Spleen (tissue), 11 donors: Measurements from ENCODE around the gene SCP2. TPM values are rescaled to one million over a fixed set of nuclear protein-coding genes. Genes with fewer than 3 reads are reported as not detected.

Experiments used
- DNase-seq: peaks from one replicate; pipeline ENCODE4 v3.0.0-alpha.2; 2020
- H3K27ac ChIP-seq, 8 donors: fragments of 200-600 bp; sonication (generic) in 7 of 8; 1 replicate in 4 of 8; 2 replicates in 4 of 8; pipeline versions ENCODE4 v1.5.0 to v1.8.0; 2016 to 2021; ENCODE audit warnings: inconsistent platforms in 4 of 8, mild to moderate bottlenecking in 4 of 8, moderate library complexity in 1 of 8
- H3K27me3 ChIP-seq, 7 donors: fragments of 200-600 bp; sonication (generic) in 6 of 7; replicated peaks in 1 of 7; 1 replicate in 4 of 7; 2 replicates in 3 of 7; pipeline versions ENCODE4 v1.5.0 to v1.8.0; 2016 to 2021; ENCODE audit warnings: inconsistent platforms in 3 of 7, mild to moderate bottlenecking in 1 of 7
- H3K36me3 ChIP-seq, 6 donors: fragments of 200-600 bp; sonication (generic) in 5 of 6; 1 replicate in 4 of 6; 2 replicates in 2 of 6; pipeline versions ENCODE4 v1.5.0 to v1.8.0; 2016 to 2021; ENCODE audit warnings: inconsistent platforms in 2 of 6
- H3K4me1 ChIP-seq, 6 donors: fragments of 200-600 bp; sonication (generic) in 5 of 6; 1 replicate in 3 of 6; 2 replicates in 3 of 6; pipeline versions ENCODE4 v1.5.0 to v1.8.0; 2016 to 2021; ENCODE audit warnings: inconsistent platforms in 3 of 6
- H3K4me3 ChIP-seq, 8 donors: fragments of 200-600 bp; sonication (generic) in 7 of 8; 1 replicate in 4 of 8; 2 replicates in 4 of 8; pipeline versions ENCODE4 v1.5.0 to v1.8.0; 2016 to 2021; ENCODE audit warnings: inconsistent platforms in 4 of 8, mild to moderate bottlenecking in 4 of 8, moderate library complexity in 2 of 8
- H3K9me3 ChIP-seq, 8 donors: fragments of 200-600 bp; sonication (generic) in 7 of 8; 1 replicate in 4 of 8; 2 replicates in 4 of 8; pipeline versions ENCODE4 v1.5.0 to v1.8.0; 2016 to 2021; ENCODE audit warnings: inconsistent platforms in 4 of 8
- POLR2A ChIP-seq, 3 donors: fragments of 450-650 bp; IDR thresholded peaks; one replicate each; pipeline ENCODE4 v1.5.1; 2017; ENCODE audit warnings: antibody characterized with exemption in 3 of 3, mild to moderate bottlenecking in 1 of 3
- POLR2AphosphoS5 ChIP-seq, 3 donors: sonication (generic); formaldehyde crosslinking; IDR thresholded peaks; one replicate each; pipeline ENCODE4 v1.5.1; 2017; ENCODE audit warnings: antibody characterized with exemption in 3 of 3
- WGBS, 5 donors: extraction: QIAGEN DNeasy Blood & Tissue Kit in 3 of 5; methylation state at CpG; one replicate each; pipeline versions ENCODE4 v1.1.5 to v1.1.7; 2013 to 2018; 5-methylcytosine and 5-hydroxymethylcytosine counted together
- intact Hi-C: fragments of 100-400 bp; cut with DNase I; formaldehyde crosslinking; loops from one replicate; pipeline ENCODE4 v1.15.0; 2023; ENCODE audit warnings: low total_unique reads
- polyA plus RNA-seq, 3 donors: library from polyadenylated mRNA; stranded (reverse); fragments of 200-250 nt; gene quantifications; one replicate each; pipeline ENCODE4 v1.2.1, GENCODE V29; 2013
- total RNA-seq, 7 donors: library from RNA; depleted of rRNA in 3 of 7; stranded (reverse); fragments of >200 nt in 3 of 7; fragmentation: NEBNext Ultra II Directional in 4 of 7; extraction: Animal tissue kit (Norgen Biotek cat#: 25700) in 4 of 7; gene quantifications; one replicate each; pipeline versions ENCODE4 v1.1.0 to v1.2.1, GENCODE V29; 2016 to 2021
- TF ChIP-seq, protein P1 (sequence below), 11 experiments: fragments of 200-600 bp in 7 of 11; fragments of 450-650 bp in 4 of 11; sonication (generic) in 4 of 11; IDR thresholded peaks in 8 of 11; conservative IDR thresholded peaks in 3 of 11; 1 replicate in 7 of 11; 2 replicates in 4 of 11; pipeline versions ENCODE4 v1.4.0 to v1.8.0; 2016 to 2021; ENCODE audit warnings: antibody characterized with exemption in 11 of 11, inconsistent platforms in 4 of 11, mild to moderate bottlenecking in 1 of 11
- donor health status: healthy with polysubstance abuse.
- donor health status: DM: no; HTN: no; CAD: no; lungs with moderate emphysema.
- donor health status: DM: no; HTN: no; CAD: no.
- donor health status: Bipolar disorder and iron deficiency.
- donor health status: healthy.
- donor health status: DM: no; HTN: no; CAD: no.
- donor health status: DM: yes; HTN: yes; CAD: no.

Gene SCP2
- total and polyA plus RNA-seq, 10 donors: 69.4 to 105 (median 83.6) TPM

DNA sequence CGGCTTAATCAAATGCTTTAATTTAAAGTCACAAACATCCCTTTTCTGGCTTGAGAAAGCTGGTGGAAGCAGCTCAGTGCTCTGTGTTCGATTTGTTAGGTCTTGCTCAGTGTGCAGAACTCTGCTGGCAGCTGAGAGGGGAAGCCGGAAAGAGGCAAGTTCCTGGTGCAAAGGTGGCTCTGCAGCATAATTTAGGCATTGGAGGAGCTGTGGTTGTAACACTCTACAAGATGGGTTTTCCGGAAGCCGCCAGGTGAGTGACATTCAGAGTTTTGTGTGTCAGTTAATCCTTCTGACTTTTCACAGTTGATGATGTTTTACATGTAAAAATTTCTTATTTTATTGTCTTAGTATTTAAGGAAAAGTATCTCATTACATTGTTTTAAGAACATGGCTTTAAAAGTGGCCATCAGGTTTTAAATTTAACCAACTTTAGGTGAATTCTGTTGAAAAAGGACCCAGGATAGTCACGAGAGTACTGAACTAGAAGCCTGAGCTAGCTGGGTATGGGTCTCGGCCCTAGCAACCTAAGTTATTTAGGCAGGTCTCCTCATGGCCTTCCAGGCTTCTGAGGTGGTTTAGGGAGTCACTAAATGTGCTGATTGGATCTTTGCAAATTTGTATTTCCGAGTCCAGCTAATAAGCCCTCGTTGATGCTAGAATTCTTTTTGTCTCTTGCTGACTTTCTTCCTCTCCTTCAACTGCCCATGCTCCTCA lies 87.9 kb downstream of the SCP2 start:
- no peaks in the 10 kb centered on the region for H3K27me3 ChIP-seq
- DNase-seq: peak; percentile 90
- H3K27ac ChIP-seq: peak overlapping the region in 6 of 8 donors; percentile 34 to 69 (median 61)
- WGBS, 5 donors: 2 to 4% (median 3%) methylated on average over 9 of the region's 9 CpGs
- H3K4me1 ChIP-seq: peaks cover 5 to 39% (median 24%) of the 10 kb centered on the region in 6 donors
- intact Hi-C loops: no loop called here
- H3K9me3 ChIP-seq: no peaks in the 10 kb centered on the region
- no peak for TF ChIP-seq POLR2A (IDR thresholded peaks at IDR 0.05)
- peak in 2 of 3 donors; percentile 33 to 82 for TF ChIP-seq POLR2AphosphoS5 (IDR thresholded peaks at IDR 0.05)
- peak overlapping the region; percentile 41 to 75 (median 52) for H3K4me3 ChIP-seq
- H3K36me3 ChIP-seq: peaks cover 0 to 17% (median 6%) of the 10 kb centered on the region in 6 donors

DNA sequence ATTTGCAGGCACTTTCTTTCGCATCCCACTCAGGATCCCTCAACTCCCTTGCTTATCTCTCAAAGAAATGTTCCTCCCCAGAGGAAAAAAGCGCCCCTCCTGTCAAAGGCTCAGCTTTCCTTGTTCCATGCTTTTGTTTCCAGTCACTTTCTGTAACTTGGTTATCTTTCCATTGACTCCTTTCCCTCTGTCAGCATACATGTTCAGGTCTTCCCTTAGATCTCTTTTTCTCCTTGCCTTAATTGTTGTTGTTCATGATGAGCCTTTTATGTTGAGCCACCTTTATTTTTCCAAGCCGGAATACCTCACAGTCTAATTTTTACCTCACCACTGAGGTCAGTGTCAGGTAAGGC lies 88.4 kb downstream of the SCP2 start:
- WGBS, 5 donors: 34 to 63% (median 50%) methylated on average over 3 of the region's 3 CpGs
- no peaks in the 10 kb centered on the region for H3K27me3 ChIP-seq
- peak overlapping the region; percentile 41 to 75 (median 52) for H3K4me3 ChIP-seq
- H3K9me3 ChIP-seq: no peaks in the 10 kb centered on the region
- intact Hi-C loops: no loop called here
- TF ChIP-seq POLR2AphosphoS5 (IDR thresholded peaks at IDR 0.05) (no peak), POLR2A (IDR thresholded peaks at IDR 0.05) (no peak)
- TF ChIP-seq, protein P1, sequence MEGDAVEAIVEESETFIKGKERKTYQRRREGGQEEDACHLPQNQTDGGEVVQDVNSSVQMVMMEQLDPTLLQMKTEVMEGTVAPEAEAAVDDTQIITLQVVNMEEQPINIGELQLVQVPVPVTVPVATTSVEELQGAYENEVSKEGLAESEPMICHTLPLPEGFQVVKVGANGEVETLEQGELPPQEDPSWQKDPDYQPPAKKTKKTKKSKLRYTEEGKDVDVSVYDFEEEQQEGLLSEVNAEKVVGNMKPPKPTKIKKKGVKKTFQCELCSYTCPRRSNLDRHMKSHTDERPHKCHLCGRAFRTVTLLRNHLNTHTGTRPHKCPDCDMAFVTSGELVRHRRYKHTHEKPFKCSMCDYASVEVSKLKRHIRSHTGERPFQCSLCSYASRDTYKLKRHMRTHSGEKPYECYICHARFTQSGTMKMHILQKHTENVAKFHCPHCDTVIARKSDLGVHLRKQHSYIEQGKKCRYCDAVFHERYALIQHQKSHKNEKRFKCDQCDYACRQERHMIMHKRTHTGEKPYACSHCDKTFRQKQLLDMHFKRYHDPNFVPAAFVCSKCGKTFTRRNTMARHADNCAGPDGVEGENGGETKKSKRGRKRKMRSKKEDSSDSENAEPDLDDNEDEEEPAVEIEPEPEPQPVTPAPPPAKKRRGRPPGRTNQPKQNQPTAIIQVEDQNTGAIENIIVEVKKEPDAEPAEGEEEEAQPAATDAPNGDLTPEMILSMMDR (IDR thresholded peaks at IDR 0.05 in 8 of 11, conservative IDR thresholded peaks at IDR 0.05 in 3 of 11): no peak
- DNase-seq: no peak
- peaks cover 5 to 39% (median 24%) of the 10 kb centered on the region in 6 donors for H3K4me1 ChIP-seq
- peaks cover 0 to 17% (median 6%) of the 10 kb centered on the region in 6 donors for H3K36me3 ChIP-seq
- H3K27ac ChIP-seq: peak overlapping the region in 3 of 8 donors; percentile 39 to 69 (median 57)

DNA sequence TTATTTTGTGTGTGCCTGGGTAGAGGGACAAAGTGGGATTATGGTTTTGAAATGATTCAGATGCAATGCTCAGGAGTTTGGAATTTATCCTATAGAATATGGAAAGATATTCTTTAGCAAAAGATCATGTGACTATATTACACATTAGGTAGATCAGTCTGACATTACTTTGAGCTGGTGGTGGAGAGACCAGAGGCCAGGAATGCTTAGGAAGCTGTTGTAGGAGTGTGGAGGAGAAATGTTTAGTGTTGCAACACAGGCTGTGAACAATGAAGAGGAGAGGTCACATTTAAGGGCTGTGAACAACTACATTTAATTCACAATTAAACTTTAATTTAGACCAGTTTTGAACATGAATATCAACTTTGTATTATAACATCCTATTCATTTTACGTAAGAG lies 89.6 kb downstream of the SCP2 start:
- TF ChIP-seq, protein P1 (IDR thresholded peaks at IDR 0.05 in 8 of 11, conservative IDR thresholded peaks at IDR 0.05 in 3 of 11): no peak
- no peak for TF ChIP-seq POLR2A (IDR thresholded peaks at IDR 0.05)
- no peak for TF ChIP-seq POLR2AphosphoS5 (IDR thresholded peaks at IDR 0.05)
- Histone ChIP-seq H3K27ac (no peak overlapping the region), H3K27me3 (no peaks in the 10 kb centered on the region), H3K4me1 (peaks cover 5 to 39% (median 24%) of the 10 kb centered on the region in 6 donors), H3K9me3 (no peaks in the 10 kb centered on the region), H3K4me3 (no peak overlapping the region), H3K36me3 (peaks cover 0 to 17% (median 6%) of the 10 kb centered on the region in 6 donors)
- no peak for DNase-seq
- 96 to 100% (median 98%) methylated on average over 1 of the region's 1 CpG for WGBS, 5 donors
- intact Hi-C loops: no loop called here

DNA sequence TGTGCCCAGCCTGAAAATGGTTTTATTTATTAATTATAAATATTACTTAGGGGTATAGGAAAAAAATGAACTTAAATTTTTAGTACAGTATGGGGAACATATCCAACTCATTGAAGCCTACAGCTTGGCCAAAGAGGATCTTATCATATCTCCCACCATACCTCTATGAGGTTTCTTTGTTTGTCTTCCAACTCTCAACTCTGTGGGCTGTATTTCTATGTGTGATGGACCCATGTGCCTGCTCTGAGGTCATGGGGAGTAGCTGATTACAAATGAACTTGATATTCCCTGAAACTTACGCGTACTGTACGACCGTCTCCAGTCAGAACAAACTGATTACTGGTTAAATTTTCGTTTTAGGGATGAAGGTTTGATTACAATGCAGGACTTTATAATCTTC lies 93.5 kb downstream of the SCP2 start:
- no peak for DNase-seq
- H3K4me1 ChIP-seq: peaks cover 6 to 62% (median 22%) of the 10 kb centered on the region in 6 donors
- no peaks in the 10 kb centered on the region for H3K9me3 ChIP-seq
- H3K27me3 ChIP-seq: no peaks in the 10 kb centered on the region
- intact Hi-C loops: no loop called here
- H3K36me3 ChIP-seq: peaks cover 0 to 17% (median 6%) of the 10 kb centered on the region in 6 donors
- WGBS, 5 donors: 47 to 97% (median 94%) methylated on average over 5 of the region's 5 CpGs
- TF ChIP-seq, protein P1 (IDR thresholded peaks at IDR 0.05 in 8 of 11, conservative IDR thresholded peaks at IDR 0.05 in 3 of 11): no peak
- TF ChIP-seq POLR2A (IDR thresholded peaks at IDR 0.05) (no peak), POLR2AphosphoS5 (IDR thresholded peaks at IDR 0.05) (no peak)
- no peak overlapping the region for H3K4me3 ChIP-seq
- no peak overlapping the region for H3K27ac ChIP-seq
